GM12878 (cell line): ENCODE measurements around the gene DNAJC11. TPM values are rescaled to one million over a fixed set of nuclear protein-coding genes. Genes with fewer than 3 reads are reported as not detected.

Experiments
- ATAC-seq: fragments of 200-7000 bp; cut with Tn5 transposase; 3 replicates; pipeline ENCODE4 v1.9.1; 2020; ENCODE audit warnings: mild to moderate bottlenecking, moderate library complexity
- BruUV-seq: library from RNA; stranded (reverse); fragments of 400-500 nt; replicated peaks from 2 replicates; lab custom pipeline; 2021; lab: Mats Ljungman, UMichigan
- CTCF ChIA-PET: fragments of 300-600 bp; sonication (Branson Sonifier 250); formaldehyde crosslinking; extraction: SDS; loops from one replicate; lab custom pipeline; 2021; ENCODE audit warnings: inconsistent platforms; lab: Yijun Ruan, JAX
- POLR2A ChIA-PET: fragments of 350-600 bp; formaldehyde crosslinking; extraction: SDS; loops from one replicate; lab custom pipeline; 2021; ENCODE audit warnings: inconsistent platforms; lab: Charles Lee
- RAD21 ChIA-PET: fragments of 300-600 bp; sonication (Branson Sonifier 250); formaldehyde crosslinking; loops from one replicate; lab custom pipeline; 2023; ENCODE audit warnings: antibody characterized with exemption; ENCODE audit not compliant: unreplicated experiment; lab: Charles Lee
- SMC1A ChIA-PET: fragments of 300-600 bp; sonication (Branson Sonifier 250); formaldehyde crosslinking; loops from one replicate; lab custom pipeline; 2023; ENCODE audit not compliant: unreplicated experiment, uncharacterized antibody; lab: Charles Lee
- DNase-seq: peaks from one replicate; pipeline ENCODE4 v3.0.0-alpha.2; 2011; ENCODE audit warnings: low read depth, low spot score
- FAIRE-seq: peaks from 3 replicates; lab custom pipeline; 2011; peaks lifted over from hg19 to GRCh38; lab: Jason Lieb, UNC
- H2AFZ ChIP-seq: 2 replicates; pipeline ENCODE4 v1.6.0; 2011; ENCODE audit warnings: low read depth, low read length, control low read depth; ENCODE audit not compliant: control insufficient read depth
- H3K27ac ChIP-seq: 2 replicates; pipeline ENCODE4 v1.5.1; 2011; ENCODE audit warnings: control low read depth; ENCODE audit not compliant: control insufficient read depth, insufficient read depth
- H3K27me3 ChIP-seq, 2 experiments: replicated peaks in 1 of 2; 2 replicates each; pipeline versions ENCODE4 v1.6.0 to v1.6.1; 2011; ENCODE audit warnings: low read length in 1 of 2; ENCODE audit not compliant: control insufficient read depth in 2 of 2, insufficient read depth in 2 of 2
- H3K36me3 ChIP-seq, 2 experiments: 2 replicates each; pipeline ENCODE4 v1.5.1; 2011; ENCODE audit warnings: low read length in 1 of 2; ENCODE audit not compliant: control insufficient read depth in 2 of 2, insufficient read depth in 2 of 2
- H3K4me1 ChIP-seq: 2 replicates; pipeline ENCODE4 v1.6.1; 2011; ENCODE audit warnings: mild to moderate bottlenecking, low read length, moderate library complexity, mixed read lengths; ENCODE audit not compliant: control insufficient read depth, insufficient read depth
- H3K4me2 ChIP-seq: 2 replicates; pipeline ENCODE4 v1.6.0; 2011; ENCODE audit warnings: control low read depth; ENCODE audit not compliant: control insufficient read depth, insufficient read depth
- H3K4me3 ChIP-seq: fragments of 200-600 bp; sonication (generic); 2 replicates; pipeline ENCODE4 v1.5.1; 2016
- H3K79me2 ChIP-seq: 2 replicates; pipeline ENCODE4 v1.6.0; 2011; ENCODE audit warnings: low read length; ENCODE audit not compliant: control insufficient read depth, insufficient read depth
- H3K9ac ChIP-seq: 2 replicates; pipeline ENCODE4 v1.8.0; 2011; ENCODE audit warnings: low read length, control low read depth, mixed read lengths; ENCODE audit not compliant: control insufficient read depth, insufficient read depth
- H3K9me3 ChIP-seq: replicated peaks from 3 replicates; pipeline ENCODE4 v1.5.1; 2011; ENCODE audit warnings: mild to moderate bottlenecking, low read length; ENCODE audit not compliant: control insufficient read depth, insufficient read depth
- H4K20me1 ChIP-seq: 2 replicates; pipeline ENCODE4 v1.6.0; 2011; ENCODE audit not compliant: control insufficient read depth, insufficient read depth
- CBFB ChIP-seq: IDR thresholded peaks from 2 replicates; pipeline ENCODE4 v1.6.1; 2016; ENCODE audit warnings: antibody characterized with exemption, low read depth
- CTCF ChIP-seq, 3 experiments: IDR thresholded peaks in 2 of 3; conservative IDR thresholded peaks in 1 of 3; 2 replicates each; pipeline ENCODE4 v1.5.1; 2011; ENCODE audit warnings: low read depth in 3 of 3, low read length in 3 of 3, mild to moderate bottlenecking in 3 of 3, control low read depth in 2 of 3, moderate library complexity in 2 of 3, inconsistent platforms in 1 of 3, mixed read lengths in 1 of 3; ENCODE audit not compliant: control insufficient read depth in 2 of 3, insufficient read depth in 1 of 3; ENCODE audit errors: extremely low read depth in 1 of 3
- IRF5 ChIP-seq: fragments of 450-650 bp; IDR thresholded peaks from 2 replicates; pipeline ENCODE4 v1.6.1; 2017; ENCODE audit warnings: borderline replicate concordance
- KLF5 ChIP-seq: fragments of 450-650 bp; IDR thresholded peaks from 2 replicates; pipeline ENCODE4 v1.6.1; 2014; ENCODE audit warnings: mild to moderate bottlenecking; ENCODE audit not compliant: partially characterized antibody
- MTA3 ChIP-seq: IDR thresholded peaks from 2 replicates; pipeline ENCODE4 v1.6.1; 2012; ENCODE audit warnings: low read length, inconsistent platforms, borderline replicate concordance
- PBX3 ChIP-seq: IDR thresholded peaks from 2 replicates; pipeline ENCODE4 v1.6.1; 2011; ENCODE audit warnings: mild to moderate bottlenecking, low read depth, low read length, moderate library complexity; ENCODE audit not compliant: insufficient replicate concordance
- SREBF1 ChIP-seq: IDR thresholded peaks from 2 replicates; pipeline ENCODE4 v1.6.1; 2012; ENCODE audit warnings: mild to moderate bottlenecking, low read length
- TCF3 ChIP-seq: IDR thresholded peaks from 2 replicates; pipeline ENCODE4 v1.6.1; 2012; ENCODE audit warnings: low read depth, mild to moderate bottlenecking, low read length, borderline replicate concordance; ENCODE audit not compliant: insufficient read depth
- YY1 ChIP-seq: IDR thresholded peaks from 2 replicates; pipeline ENCODE4 v1.6.1; 2011; ENCODE audit warnings: low read depth, mild to moderate bottlenecking, low read length
- WGBS: methylation state at CpG from one replicate; pipeline ENCODE4 v1.1.6; 2016; ENCODE audit warnings: low lambda C conversion rate; ENCODE audit not compliant: insufficient replicate concordance, insufficient coverage; ENCODE audit errors: missing lambda C conversion rate; 5-methylcytosine and 5-hydroxymethylcytosine counted together
- in situ Hi-C: fragments of 300-500 bp; cut with MboI; formaldehyde crosslinking; loops from 9 replicates; pipeline ENCODE4 v1.14.3; 2018; ENCODE audit warnings: mixed read lengths
- intact Hi-C: fragments of 100-400 bp; cut with micrococcal nuclease; formaldehyde crosslinking; loops from one replicate; pipeline ENCODE4 v1.14.2; 2022; ENCODE audit not compliant: unreplicated experiment
- polyA plus RNA-seq, 11 experiments: library from polyadenylated mRNA; depleted of rRNA in 4 of 11; unstranded in 6 of 11; stranded (reverse) in 5 of 11; fragments of >200 nt; fragmentation: Nextera tagmentation in 4 of 11; fragmentation: Illumina TruSeq in 1 of 11; extraction: Ambion mirVana in 4 of 11; extraction: Trizol in 1 of 11; gene quantifications; 1 replicate in 1 of 11; 2 replicates in 10 of 11; pipeline versions ENCODE4 v1.2.1 to v1.2.3, GENCODE V29; 2011 to 2016; ENCODE audit warnings: inconsistent platforms in 2 of 11, missing spikeins in 2 of 11, low read depth in 1 of 11
- total RNA-seq, 4 experiments: library from RNA; depleted of rRNA in 3 of 4; stranded (reverse); fragments of >200 nt in 3 of 4; fragmentation: Illumina TruSeq in 1 of 4; extraction: Trizol in 1 of 4; gene quantifications; 2 replicates each; pipeline versions ENCODE4 v1.2.1 to v1.2.3, GENCODE V29; 2013 to 2021
- TF ChIP-seq, protein P1 (sequence below): IDR thresholded peaks from 2 replicates; pipeline ENCODE4 v1.6.1; 2012; ENCODE audit warnings: low read depth, low read length, improper control_type of control experiment
- TF ChIP-seq, protein P2 (sequence below): fragments of 450-650 bp; IDR thresholded peaks from 2 replicates; pipeline ENCODE4 v1.6.1; 2017; ENCODE audit warnings: mild to moderate bottlenecking

The DNAJC11 gene
- total and polyA plus RNA-seq, 10 of the 15 experiments (the other 5 are each of a cell fraction or from before 2014, with no cell fraction given) = 5.0 to 58.8 (median 39.5) TPM

DNA sequence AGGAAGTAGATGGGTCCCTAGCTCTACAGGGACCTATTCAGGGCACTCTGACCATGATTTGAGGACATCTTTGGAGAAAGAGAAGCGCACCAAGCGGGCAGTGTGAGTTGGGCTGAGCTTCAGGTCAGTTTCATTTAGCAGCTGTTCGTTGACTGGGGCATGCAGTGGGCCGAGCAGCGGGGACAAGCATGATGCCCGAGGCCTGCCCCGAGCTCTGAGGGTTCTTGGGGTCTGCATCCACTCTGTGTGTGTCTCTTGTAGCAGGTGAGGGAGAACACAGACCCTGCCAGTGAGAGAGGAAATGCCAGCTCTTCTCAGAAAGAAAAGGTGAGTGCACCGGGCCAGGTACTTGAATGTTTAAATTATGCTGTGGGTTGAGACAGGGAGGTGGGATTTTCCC is 71.6 kb downstream of the DNAJC11 start:
- no peak overlapping the region for H3K9ac ChIP-seq
- no peaks in the 10 kb centered on the region for H3K27me3 ChIP-seq
- ChIA-PET SMC1A (no interaction called here), POLR2A (no interaction called here), CTCF (no interaction called here), RAD21 (no interaction called here)
- H3K27ac ChIP-seq = no peak overlapping the region
- H3K36me3 ChIP-seq = peaks cover 9 to 16% of the 10 kb centered on the region in 2 experiments; a peak in 3 of 4 replicates
- FAIRE-seq = no peak
- H3K4me1 ChIP-seq = peaks cover 13% of the 10 kb centered on the region
- TF ChIP-seq IRF5 = no peak
- TF ChIP-seq CBFB = no peak
- TF ChIP-seq KLF5 = no peak
- TF ChIP-seq, protein P1, sequence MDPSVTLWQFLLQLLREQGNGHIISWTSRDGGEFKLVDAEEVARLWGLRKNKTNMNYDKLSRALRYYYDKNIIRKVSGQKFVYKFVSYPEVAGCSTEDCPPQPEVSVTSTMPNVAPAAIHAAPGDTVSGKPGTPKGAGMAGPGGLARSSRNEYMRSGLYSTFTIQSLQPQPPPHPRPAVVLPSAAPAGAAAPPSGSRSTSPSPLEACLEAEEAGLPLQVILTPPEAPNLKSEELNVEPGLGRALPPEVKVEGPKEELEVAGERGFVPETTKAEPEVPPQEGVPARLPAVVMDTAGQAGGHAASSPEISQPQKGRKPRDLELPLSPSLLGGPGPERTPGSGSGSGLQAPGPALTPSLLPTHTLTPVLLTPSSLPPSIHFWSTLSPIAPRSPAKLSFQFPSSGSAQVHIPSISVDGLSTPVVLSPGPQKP = no peak
- TF ChIP-seq, protein P2, sequence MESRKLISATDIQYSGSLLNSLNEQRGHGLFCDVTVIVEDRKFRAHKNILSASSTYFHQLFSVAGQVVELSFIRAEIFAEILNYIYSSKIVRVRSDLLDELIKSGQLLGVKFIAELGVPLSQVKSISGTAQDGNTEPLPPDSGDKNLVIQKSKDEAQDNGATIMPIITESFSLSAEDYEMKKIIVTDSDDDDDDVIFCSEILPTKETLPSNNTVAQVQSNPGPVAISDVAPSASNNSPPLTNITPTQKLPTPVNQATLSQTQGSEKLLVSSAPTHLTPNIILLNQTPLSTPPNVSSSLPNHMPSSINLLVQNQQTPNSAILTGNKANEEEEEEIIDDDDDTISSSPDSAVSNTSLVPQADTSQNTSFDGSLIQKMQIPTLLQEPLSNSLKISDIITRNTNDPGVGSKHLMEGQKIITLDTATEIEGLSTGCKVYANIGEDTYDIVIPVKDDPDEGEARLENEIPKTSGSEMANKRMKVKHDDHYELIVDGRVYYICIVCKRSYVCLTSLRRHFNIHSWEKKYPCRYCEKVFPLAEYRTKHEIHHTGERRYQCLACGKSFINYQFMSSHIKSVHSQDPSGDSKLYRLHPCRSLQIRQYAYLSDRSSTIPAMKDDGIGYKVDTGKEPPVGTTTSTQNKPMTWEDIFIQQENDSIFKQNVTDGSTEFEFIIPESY = no peak
- TF ChIP-seq TCF3 = no peak
- TF ChIP-seq MTA3 = no peak
- TF ChIP-seq SREBF1 = no peak
- no peak for TF ChIP-seq YY1
- no peak for TF ChIP-seq CTCF (IDR thresholded peaks at IDR 0.05 in 2 of 3, conservative IDR thresholded peaks at IDR 0.05 in 1 of 3; ENCODE audit: control insufficient read depth in 2 of 3, extremely low read depth in 1 of 3, insufficient read depth in 1 of 3, low read depth in 3 of 3, low read length in 3 of 3)
- TF ChIP-seq PBX3 = no peak
- in situ Hi-C loops = no loop called here
- no peak overlapping the region for H3K4me3 ChIP-seq
- peaks cover 22% of the 10 kb centered on the region for H3K79me2 ChIP-seq
- H3K9me3 ChIP-seq = no peaks in the 10 kb centered on the region
- BruUV-seq = no TSS peak
- no peak for ATAC-seq
- no peak overlapping the region for H3K4me2 ChIP-seq
- no peak overlapping the region for H2AFZ ChIP-seq
- no peaks in the 10 kb centered on the region for H4K20me1 ChIP-seq
- WGBS = 98% methylated on average over 6 of the region's 8 CpGs
- intact Hi-C loops = no loop called here
- DNase-seq = no peak
